Measurements from ENCODE around the gene KCTD13.

- TF ChIP-seq RFX5 (IDR thresholded peaks at IDR 0.05), result no peak
- TF ChIP-seq, protein P1, sequence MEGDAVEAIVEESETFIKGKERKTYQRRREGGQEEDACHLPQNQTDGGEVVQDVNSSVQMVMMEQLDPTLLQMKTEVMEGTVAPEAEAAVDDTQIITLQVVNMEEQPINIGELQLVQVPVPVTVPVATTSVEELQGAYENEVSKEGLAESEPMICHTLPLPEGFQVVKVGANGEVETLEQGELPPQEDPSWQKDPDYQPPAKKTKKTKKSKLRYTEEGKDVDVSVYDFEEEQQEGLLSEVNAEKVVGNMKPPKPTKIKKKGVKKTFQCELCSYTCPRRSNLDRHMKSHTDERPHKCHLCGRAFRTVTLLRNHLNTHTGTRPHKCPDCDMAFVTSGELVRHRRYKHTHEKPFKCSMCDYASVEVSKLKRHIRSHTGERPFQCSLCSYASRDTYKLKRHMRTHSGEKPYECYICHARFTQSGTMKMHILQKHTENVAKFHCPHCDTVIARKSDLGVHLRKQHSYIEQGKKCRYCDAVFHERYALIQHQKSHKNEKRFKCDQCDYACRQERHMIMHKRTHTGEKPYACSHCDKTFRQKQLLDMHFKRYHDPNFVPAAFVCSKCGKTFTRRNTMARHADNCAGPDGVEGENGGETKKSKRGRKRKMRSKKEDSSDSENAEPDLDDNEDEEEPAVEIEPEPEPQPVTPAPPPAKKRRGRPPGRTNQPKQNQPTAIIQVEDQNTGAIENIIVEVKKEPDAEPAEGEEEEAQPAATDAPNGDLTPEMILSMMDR (IDR thresholded peaks at IDR 0.05), result no peak
- TF ChIP-seq RAD21 (conservative IDR thresholded peaks at IDR 0.05 in 1 of 2, IDR thresholded peaks at IDR 0.05 in 1 of 2), result no peak
- no peak for TF ChIP-seq JUNB (IDR thresholded peaks at IDR 0.05)
- no peak for TF ChIP-seq MAFK (IDR thresholded peaks at IDR 0.05; ENCODE audit: partially characterized antibody)
- TF ChIP-seq EHF (CRISPR knock-in tag; IDR thresholded peaks at IDR 0.05), result no peak
- no peak for TF ChIP-seq USF2 (IDR thresholded peaks at IDR 0.05)
- TF ChIP-seq POLR2A (IDR thresholded peaks at IDR 0.05; ENCODE audit: low read length), result no peak
- TF ChIP-seq POLR2AphosphoS2 (conservative IDR thresholded peaks at IDR 0.05; ENCODE audit: low read length), result no peak
- TF ChIP-seq TP53 (CRISPR knock-in tag; IDR thresholded peaks at IDR 0.05), result no peak
These were observed 29.2 kb downstream of the KCTD13 start for GRCh38 chr16:29896841-29897240.

Data from A549 (cell line).